GM18861 (cell line): Measurements from ENCODE around the gene DNAJB5.
"Not testable (repeated sequence)": the region's sequence is repeated elsewhere in the genome, so short reads cannot be mapped to it uniquely, and the experiment has no call there.

Source experiments
- ATAC-seq: cut with Tn5 transposase; IDR thresholded peaks from one replicate; pipeline ENCODE4 v1.9.1; 2021; ENCODE audit not compliant: unreplicated experiment

DNAJB5 gene

GRCh38 chr9:34989003-34989945, at the start of gene DNAJB5:
DNAJB5 (plus strand) TSS chr9:34989745; CDS start chr9:34990631, 886 bp downstream.
- peak; percentile 88 for ATAC-seq

GRCh38 chr9:34939989-34940388, 49.6 kb upstream of the DNAJB5 start:
- not testable (repeated sequence) for ATAC-seq

- no peak for ATAC-seq
Measured at GRCh38 chr9:34948451-34948850, 41.1 kb upstream of the DNAJB5 start.

GRCh38 chr9:34954225-34954624, 35.3 kb upstream of the DNAJB5 start:
- no peak for ATAC-seq

- ATAC-seq, result not testable (repeated sequence)
Measured at GRCh38 chr9:34956066-34956465, 33.5 kb upstream of the DNAJB5 start.

GRCh38 chr9:34956648-34957047, 32.9 kb upstream of the DNAJB5 start:
- ATAC-seq, result peak; percentile 63

GRCh38 chr9:34957492-34958410, 31.8 kb upstream of the DNAJB5 start, which contains the start of gene PHF24:
PHF24 (plus strand) TSS chr9:34958285; CDS start chr9:34971299, 13,014 bp downstream.
- ATAC-seq, result no peak

GRCh38 chr9:34958411-34958982, 31.0 kb upstream of the DNAJB5 start:
- no peak for ATAC-seq

GRCh38 chr9:34959461-34959860, 30.1 kb upstream of the DNAJB5 start:
- ATAC-seq, result no peak

GRCh38 chr9:34961574-34962490, 27.7 kb upstream of the DNAJB5 start:
- no peak for ATAC-seq

- no peak for ATAC-seq
Measured at GRCh38 chr9:34962546-34962945, 27.0 kb upstream of the DNAJB5 start.

GRCh38 chr9:34963552-34963951, 26.0 kb upstream of the DNAJB5 start:
- no peak for ATAC-seq

GRCh38 chr9:34964458-34964857, 25.1 kb upstream of the DNAJB5 start:
- ATAC-seq, result no peak

- ATAC-seq, result no peak
Measured at GRCh38 chr9:34971146-34971811, 18.3 kb upstream of the DNAJB5 start.

- ATAC-seq, result no peak
Measured at GRCh38 chr9:34974664-34975063, 14.9 kb upstream of the DNAJB5 start.

- no peak for ATAC-seq
Measured at GRCh38 chr9:34976441-34976840, 13.1 kb upstream of the DNAJB5 start.

- no peak for ATAC-seq
Measured at GRCh38 chr9:34976992-34977391, 12.6 kb upstream of the DNAJB5 start.

- no peak for ATAC-seq
Measured at GRCh38 chr9:34980181-34980761, 9.3 kb upstream of the DNAJB5 start.

GRCh38 chr9:34982361-34982760, 7.2 kb upstream of the DNAJB5 start:
- no peak for ATAC-seq
